Cardiac muscle cell (in vitro differentiated cells and primary cell): ENCODE results near the gene GOLIM4. TPM values are rescaled to one million over a fixed set of nuclear protein-coding genes. Genes with fewer than 3 reads are reported as not detected.

Source experiments
- DNase-seq, 2 donors: peaks; one replicate each; pipeline versions ENCODE4 v3.0.0 to v3.0.0-alpha.2; 2010 to 2017; ENCODE audit warnings: low read depth in 1 of 2, low spot score in 1 of 2
- H3K27ac ChIP-seq: fragments of 200-600 bp; sonication (generic); 2 replicates; pipeline ENCODE4 v1.5.1; 2016
- H3K27me3 ChIP-seq: fragments of 200-600 bp; sonication (generic); 2 replicates; pipeline ENCODE4 v1.6.0; 2016; ENCODE audit warnings: control low read depth
- H3K36me3 ChIP-seq: fragments of 200-600 bp; sonication (generic); 2 replicates; pipeline ENCODE4 v1.5.1; 2016; ENCODE audit warnings: control low read depth
- H3K4me1 ChIP-seq: fragments of 200-600 bp; sonication (generic); 2 replicates; pipeline ENCODE4 v1.8.1; 2017; ENCODE audit warnings: low read depth, mild to moderate bottlenecking, mixed run types
- H3K4me3 ChIP-seq: fragments of 200-600 bp; sonication (generic); 2 replicates; pipeline ENCODE4 v1.5.1; 2016; ENCODE audit warnings: mild to moderate bottlenecking
- H3K9me3 ChIP-seq: fragments of 200-600 bp; sonication (generic); 2 replicates; pipeline ENCODE4 v1.5.1; 2017; ENCODE audit warnings: low read depth, mild to moderate bottlenecking, control low read depth
- CTCF ChIP-seq: IDR thresholded peaks from 2 replicates; pipeline ENCODE4 v1.5.1; 2012; ENCODE audit warnings: low read depth, mild to moderate bottlenecking, low read length
- polyA plus RNA-seq: library from polyadenylated mRNA; unstranded; fragments of >200 nt; fragmentation: Nextera tagmentation; extraction: Ambion mirVana; gene quantifications from 2 replicates; pipeline ENCODE4 v1.2.1, GENCODE V29; 2016
- total RNA-seq: library from RNA; depleted of rRNA; stranded (reverse); fragments of >200 nt; gene quantifications from 2 replicates; pipeline ENCODE4 v1.2.3, GENCODE V29; 2016

The GOLIM4 gene
- total and polyA plus RNA-seq, 2 experiments from 2014 or later, result 61.9 to 210 TPM

GRCh38 chr3:168117853-168118313, 22.2 kb upstream of the GOLIM4 start:
- Histone ChIP-seq H3K36me3 (no peaks in the 10 kb centered on the region), H3K4me1 (peaks cover 26% of the 10 kb centered on the region), H3K27ac (no peak overlapping the region), H3K4me3 (no peak overlapping the region), H3K27me3 (no peaks in the 10 kb centered on the region), H3K9me3 (no peaks in the 10 kb centered on the region)
- peak in 1 of 2 donors; percentile 40 for DNase-seq
- TF ChIP-seq CTCF, result no peak

GRCh38 chr3:168117059-168117458, 21.3 kb upstream of the GOLIM4 start:
- Histone ChIP-seq H3K36me3 (no peaks in the 10 kb centered on the region), H3K4me1 (peaks cover 28% of the 10 kb centered on the region), H3K4me3 (no peak overlapping the region), H3K27ac (peak overlapping the region; percentile 37), H3K9me3 (no peaks in the 10 kb centered on the region), H3K27me3 (no peaks in the 10 kb centered on the region)
- DNase-seq, result peak in 1 of 2 donors; percentile 74
- TF ChIP-seq CTCF, result no peak

- H3K4me1 ChIP-seq, result peaks cover 28% of the 10 kb centered on the region
- TF ChIP-seq CTCF, result no peak
- no peak overlapping the region for H3K27ac ChIP-seq
- no peaks in the 10 kb centered on the region for H3K36me3 ChIP-seq
- H3K9me3 ChIP-seq, result no peaks in the 10 kb centered on the region
- no peak overlapping the region for H3K4me3 ChIP-seq
- peak; percentile 74 to 75 for DNase-seq
- no peaks in the 10 kb centered on the region for H3K27me3 ChIP-seq
These were observed 20.6 kb upstream of the GOLIM4 start for GRCh38 chr3:168116279-168116678.

- no peak for DNase-seq
- no peaks in the 10 kb centered on the region for H3K27me3 ChIP-seq
- peaks cover 28% of the 10 kb centered on the region for H3K4me1 ChIP-seq
- H3K27ac ChIP-seq, result no peak overlapping the region
- no peak overlapping the region for H3K4me3 ChIP-seq
- no peaks in the 10 kb centered on the region for H3K9me3 ChIP-seq
- H3K36me3 ChIP-seq, result no peaks in the 10 kb centered on the region
- TF ChIP-seq CTCF, result no peak
These were observed 18.1 kb upstream of the GOLIM4 start for GRCh38 chr3:168113848-168114247.

GRCh38 chr3:168112894-168113293, 17.2 kb upstream of the GOLIM4 start:
- no peak for TF ChIP-seq CTCF
- Histone ChIP-seq H3K27me3 (no peaks in the 10 kb centered on the region), H3K4me3 (no peak overlapping the region), H3K27ac (no peak overlapping the region), H3K36me3 (no peaks in the 10 kb centered on the region), H3K9me3 (no peaks in the 10 kb centered on the region), H3K4me1 (peaks cover 28% of the 10 kb centered on the region)
- DNase-seq, result no peak

GRCh38 chr3:168104361-168104760, 8.6 kb upstream of the GOLIM4 start:
- no peaks in the 10 kb centered on the region for H3K27me3 ChIP-seq
- no peak for DNase-seq
- no peak for TF ChIP-seq CTCF
- no peak overlapping the region for H3K4me3 ChIP-seq
- H3K36me3 ChIP-seq, result no peaks in the 10 kb centered on the region
- no peak overlapping the region for H3K27ac ChIP-seq
- H3K9me3 ChIP-seq, result no peaks in the 10 kb centered on the region
- peaks cover 6% of the 10 kb centered on the region for H3K4me1 ChIP-seq
